HG03571 (cell line): ENCODE data around the gene TPM1.
"Not testable (repeated sequence)": the region's sequence is repeated elsewhere in the genome, so short reads cannot be mapped to it uniquely, and the experiment has no call there.

Experiments used
- ATAC-seq: cut with Tn5 transposase; IDR thresholded peaks from one replicate; pipeline ENCODE4 v1.9.1; 2021; ENCODE audit not compliant: unreplicated experiment

Gene TPM1

GRCh38 chr15:63041974-63042876 lies at the start of gene TPM1:
TPM1 (plus strand) TSS chr15:63042747; CDS start chr15:63042830, 83 bp downstream.
- no peak for ATAC-seq

DNA sequence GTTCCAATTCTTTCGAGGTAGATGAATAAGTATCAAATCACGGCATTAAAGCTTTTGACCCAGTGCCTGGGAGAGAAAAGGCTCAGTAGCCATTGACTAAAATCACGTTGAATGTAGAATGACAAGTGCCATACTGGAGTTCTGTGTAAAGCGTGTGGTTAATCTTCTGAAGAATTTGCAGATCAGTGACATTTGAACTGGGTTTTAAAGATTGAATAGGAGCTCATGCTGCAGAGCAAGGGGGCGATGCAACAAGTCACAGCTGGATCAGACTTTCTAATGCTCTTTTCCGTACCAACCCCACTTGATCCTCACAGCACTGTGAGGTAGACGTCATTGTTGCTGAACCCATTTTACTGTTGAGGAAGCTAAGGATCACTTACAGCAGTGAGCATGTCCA lies 49.5 kb upstream of the TPM1 start:
- no peak for ATAC-seq

- not testable (repeated sequence) for ATAC-seq
These were observed 48.9 kb upstream of the TPM1 start for GRCh38 chr15:62993632-62994031.

GRCh38 chr15:62994439-62994838 lies 48.1 kb upstream of the TPM1 start:
- no peak for ATAC-seq

- ATAC-seq = no peak
These were observed 47.4 kb upstream of the TPM1 start for GRCh38 chr15:62994975-62995681.

- ATAC-seq = no peak
These were observed 45.1 kb upstream of the TPM1 start for GRCh38 chr15:62997441-62997840.

GRCh38 chr15:62998262-62998890 lies 44.2 kb upstream of the TPM1 start:
- ATAC-seq = no peak

- no peak for ATAC-seq
These were observed 43.4 kb upstream of the TPM1 start for GRCh38 chr15:62999178-62999577.

GRCh38 chr15:62999923-63000561 lies 42.5 kb upstream of the TPM1 start:
- ATAC-seq = no peak

DNA sequence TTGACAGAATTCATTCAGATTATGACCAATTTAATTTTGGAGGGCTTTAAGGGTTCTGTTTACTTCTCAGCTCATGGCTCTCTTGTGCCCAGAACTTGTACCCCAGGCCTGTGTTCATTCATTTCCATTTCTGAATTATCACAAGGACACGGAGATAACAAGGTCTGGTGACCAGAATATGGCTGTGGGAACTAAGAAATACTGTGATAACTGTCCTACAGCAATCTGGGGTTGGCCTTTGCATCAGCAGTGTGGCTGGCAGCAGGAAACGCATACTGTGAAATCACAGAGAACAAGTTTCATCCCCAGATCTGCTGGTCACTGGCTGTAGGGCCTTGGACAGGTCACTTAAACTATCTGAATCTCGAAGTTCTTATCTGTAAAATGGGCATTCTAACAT lies 41.8 kb upstream of the TPM1 start:
- no peak for ATAC-seq

DNA sequence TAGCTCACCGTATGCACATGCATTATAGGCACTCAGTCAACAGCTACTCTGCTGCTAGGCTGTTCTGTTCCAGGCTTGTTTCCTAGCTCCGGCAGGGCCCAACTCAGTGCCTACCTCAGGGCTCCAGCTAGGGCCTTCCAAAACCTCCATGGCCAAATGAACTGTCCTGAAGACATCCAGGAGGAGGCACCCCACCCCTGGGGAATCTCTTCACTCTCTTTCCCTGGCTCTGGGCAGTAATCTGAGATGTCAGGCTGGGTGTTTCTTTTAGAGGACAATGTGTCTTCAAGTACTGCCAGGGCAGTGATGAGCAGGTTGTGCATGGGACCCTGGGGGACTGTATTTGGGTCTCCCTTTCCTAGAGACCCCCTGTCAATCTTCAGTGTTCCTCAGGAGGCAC lies 38.3 kb upstream of the TPM1 start:
- no peak for ATAC-seq

- no peak for ATAC-seq
These were observed 36.3 kb upstream of the TPM1 start for GRCh38 chr15:63006032-63006878.

- no peak for ATAC-seq
These were observed 34.1 kb upstream of the TPM1 start for GRCh38 chr15:63008333-63009049.

- no peak for ATAC-seq
These were observed 32.2 kb upstream of the TPM1 start for GRCh38 chr15:63010386-63010785.

- no peak for ATAC-seq
These were observed 31.4 kb upstream of the TPM1 start for GRCh38 chr15:63010920-63011693.

DNA sequence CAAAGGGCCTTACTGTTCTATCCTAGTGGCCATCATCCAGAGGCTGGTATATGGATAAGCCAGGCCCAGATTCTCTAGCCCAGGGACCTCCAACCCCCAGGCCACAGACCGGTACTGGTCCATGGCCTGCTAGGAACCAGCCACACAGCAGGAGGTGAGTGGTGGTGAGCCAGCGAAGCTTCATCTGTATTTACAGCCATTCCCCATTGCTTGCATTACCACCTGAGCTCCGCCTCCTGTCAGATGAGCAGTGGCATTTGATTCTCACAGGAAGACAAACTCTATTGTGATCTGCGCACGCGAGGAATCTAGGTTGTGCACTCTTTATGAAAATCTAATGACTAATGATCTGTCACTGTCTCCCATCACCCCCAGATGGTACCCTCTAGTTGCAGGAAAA lies 30.1 kb upstream of the TPM1 start:
- no peak for ATAC-seq

GRCh38 chr15:63013052-63013808 lies 29.3 kb upstream of the TPM1 start:
- no peak for ATAC-seq

GRCh38 chr15:63014578-63014977 lies 28.0 kb upstream of the TPM1 start:
- no peak for ATAC-seq
